Heart left ventricle (tissue), 13 donors: ENCODE data around the gene FOXP2.
"Not testable (repeated sequence)": the region's sequence is repeated elsewhere in the genome, so short reads cannot be mapped to it uniquely, and the experiment has no call there.

Experiments used
- CTCF ChIP-seq, 12 donors: fragments of 200-600 bp; sonication (generic) in 4 of 12; IDR thresholded peaks; one replicate each; pipeline versions ENCODE4 v1.5.0 to v1.8.0; 2018 to 2022; ENCODE audit warnings: antibody characterized with exemption in 12 of 12, mild to moderate bottlenecking in 5 of 12
- POLR2A ChIP-seq, 2 donors: fragments of 450-650 bp; IDR thresholded peaks; one replicate each; pipeline ENCODE4 v1.6.1; 2017; ENCODE audit warnings: antibody characterized with exemption in 2 of 2, mild to moderate bottlenecking in 2 of 2, moderate library complexity in 2 of 2
- donor health status: ischemic (EF 13 %, LVEDD 7.1; RV severe dilation, severe dysfunction).
- donor health status: DM: no; HTN: yes; CAD: no.
- donor health status: DM: no; HTN: no; CAD: no.
- donor health status: ischemic (EF 25% LVEDD 6.9; RV normal size, moderate dysfunction).
- donor health status: ischemic (EF 25% LVEDD 5.7; RV mildly dilated, moderate dysfunction).
- donor health status: ischemic (EF 35%, LVEDD 5.7; RV mildly dilated, moderate dysfunction).
- donor health status: nonischemic (EF 11% LVEDD 7.7; RV severe dilation, severe dysfunction).
- donor health status: DM: yes; HTN: yes; CAD: no.
- donor health status: PGD.
- donor health status: ischemic (EF 29% LVEDD 5.4; RV normal size, mild dysfunction).
- donor health status: nonischemic (EF 23%, LVEDD 6.1; RV moderate dilation, normal function).

GRCh38 chr7:114497491-114497890 is 82.9 kb downstream of the FOXP2 start:
- not testable (repeated sequence) for TF ChIP-seq POLR2A, CTCF (IDR thresholded peaks at IDR 0.05)
